HepG2 (cell line): ENCODE measurements around the gene ATG16L2. TPM values are rescaled to one million over a fixed set of nuclear protein-coding genes. Genes with fewer than 3 reads are reported as not detected.

Source experiments
- BORCS8-MEF2B ChIP-seq: sonication (generic); formaldehyde crosslinking; IDR thresholded peaks from 2 replicates; pipeline ENCODE4 v1.8.0; 2022; ENCODE audit warnings: mild to moderate bottlenecking, missing genetic modification reagents
- CSRNP2 ChIP-seq: sonication (generic); formaldehyde crosslinking; conservative IDR thresholded peaks from 2 replicates; pipeline ENCODE4 v1.8.0; 2022; ENCODE audit warnings: low read depth, missing genetic modification reagents
- PBX3 ChIP-seq: sonication (generic); formaldehyde crosslinking; IDR thresholded peaks from 2 replicates; pipeline ENCODE4 v1.8.1; 2023; ENCODE audit warnings: missing genetic modification reagents, inconsistent platforms, borderline replicate concordance
- UBTF ChIP-seq: sonication (generic); formaldehyde crosslinking; IDR thresholded peaks from 2 replicates; pipeline ENCODE4 v1.4.0; 2020; ENCODE audit warnings: mild to moderate bottlenecking, missing genetic modification reagents
- polyA plus RNA-seq, 8 experiments: library from polyadenylated mRNA; depleted of rRNA in 3 of 8; stranded (reverse) in 7 of 8; unstranded in 1 of 8; fragments of >200 nt; fragmentation: Illumina TruSeq in 4 of 8; extraction: Trizol in 4 of 8; gene quantifications; 2 replicates each; pipeline versions ENCODE4 v1.2.1 to v1.2.3, GENCODE V29; 2011 to 2016; ENCODE audit warnings: low read depth in 4 of 8, missing spikeins in 1 of 8, mixed read lengths in 1 of 8; ENCODE audit not compliant: insufficient read depth in 1 of 8
- total RNA-seq, 5 experiments: library from RNA; depleted of rRNA; stranded (reverse); fragments of >200 nt; fragmentation: Illumina TruSeq; extraction: Trizol; gene quantifications; 2 replicates each; pipeline ENCODE4 v1.2.3, GENCODE V29; 2016; ENCODE audit warnings: low read depth in 1 of 5

Gene ATG16L2
- total and polyA plus RNA-seq, 2 of the 13 experiments (the other 11 are each of a cell fraction or from before 2014, with no cell fraction given): 6.2 to 14.8 TPM

DNA sequence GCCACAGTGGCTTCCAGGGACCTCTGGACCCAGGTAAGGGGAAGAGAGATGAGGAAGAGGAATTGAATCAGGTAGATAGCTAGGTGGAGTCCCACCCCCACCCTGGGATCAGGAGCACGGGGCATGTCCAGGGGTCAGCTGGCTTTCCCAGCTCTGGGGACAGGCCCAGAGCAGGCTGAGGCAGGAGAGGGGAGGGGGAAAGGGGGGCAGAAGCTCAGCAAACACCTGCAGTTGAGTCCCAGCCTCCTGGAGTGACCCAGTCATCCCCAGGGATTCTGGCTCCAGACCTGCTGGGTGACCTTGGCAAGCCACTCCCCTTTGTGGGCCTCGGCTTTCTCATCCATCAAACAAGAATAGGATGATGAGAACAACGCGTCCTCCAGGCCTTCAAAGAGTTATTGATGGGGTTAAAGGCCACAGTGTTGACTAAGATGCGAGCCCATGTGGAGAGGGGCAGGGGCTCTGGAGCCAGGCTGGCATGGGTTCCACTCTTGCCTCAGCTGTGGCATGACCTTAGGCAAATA is 36.4 kb upstream of the ATG16L2 start (continued):
- no peak for TF ChIP-seq PBX3 (CRISPR knock-in tag)
- peak; percentile 50 for TF ChIP-seq UBTF
- no peak for TF ChIP-seq CSRNP2
- no peak for TF ChIP-seq BORCS8-MEF2B (CRISPR knock-in tag)
